Cerebellar nuclear complex (tissue), 1 donor: Measurements from ENCODE around the gene BPIFB3.
"Not testable (repeated sequence)": the region's sequence is repeated elsewhere in the genome, so short reads cannot be mapped to it uniquely, and the experiment has no call there.

Source experiments
- DNase-seq, 2 experiments: peaks; one replicate each; lab custom pipeline; 2025; lab: John Stamatoyannopoulos, UW

The BPIFB3 gene

GRCh38 chr20:33091147-33091546 is 37.4 kb downstream of the BPIFB3 start:
- no peak for DNase-seq

- no peak for DNase-seq
Observed at GRCh38 chr20:33091693-33092092, 38.0 kb downstream of the BPIFB3 start.

GRCh38 chr20:33092361-33092760 is 38.7 kb downstream of the BPIFB3 start:
- no peak for DNase-seq

- DNase-seq: no peak
Observed at GRCh38 chr20:33093074-33093473, 39.4 kb downstream of the BPIFB3 start.

GRCh38 chr20:33093582-33093981 is 39.9 kb downstream of the BPIFB3 start:
- no peak for DNase-seq

- DNase-seq: no peak
Observed at GRCh38 chr20:33095249-33095648, 41.5 kb downstream of the BPIFB3 start.

GRCh38 chr20:33095902-33096584 is 42.3 kb downstream of the BPIFB3 start:
- not testable (repeated sequence) for DNase-seq

GRCh38 chr20:33097001-33097400 is 43.3 kb downstream of the BPIFB3 start:
- DNase-seq: no peak

- no peak for DNase-seq
Observed at GRCh38 chr20:33099843-33100538, 46.3 kb downstream of the BPIFB3 start.

GRCh38 chr20:33103556-33103955 is 49.9 kb downstream of the BPIFB3 start:
- no peak for DNase-seq

GRCh38 chr20:33104336-33104735 is 50.6 kb downstream of the BPIFB3 start:
- no peak for DNase-seq

GRCh38 chr20:33105316-33105924 is 51.7 kb downstream of the BPIFB3 start:
- DNase-seq: no peak

GRCh38 chr20:33106058-33106620 is 52.4 kb downstream of the BPIFB3 start:
- DNase-seq: not testable (repeated sequence)

- no peak for DNase-seq
Observed at GRCh38 chr20:33108661-33109060, 55.0 kb downstream of the BPIFB3 start.

- no peak for DNase-seq
Observed at GRCh38 chr20:33110147-33110825, 56.6 kb downstream of the BPIFB3 start.

- DNase-seq: no peak
Observed at GRCh38 chr20:33111306-33111705, 57.6 kb downstream of the BPIFB3 start.

- DNase-seq: no peak
Observed at GRCh38 chr20:33112547-33113386, 59.1 kb downstream of the BPIFB3 start.

GRCh38 chr20:33113387-33113908 is 59.7 kb downstream of the BPIFB3 start:
- no peak for DNase-seq

- not testable (repeated sequence) for DNase-seq
Observed at GRCh38 chr20:33115501-33115900, 61.8 kb downstream of the BPIFB3 start.

GRCh38 chr20:33119725-33120720 is 66.3 kb downstream of the BPIFB3 start:
- DNase-seq: no peak
